ENCODE results near the gene SLC6A6.

Gene SLC6A6

GRCh38 chr3:14468621-14468981 lies 66.2 kb downstream of the SLC6A6 start:
- no peaks in the 10 kb centered on the region for H3K9me2 ChIP-seq (ENCODE audit: low read depth, low read length)
- H3K4me1 ChIP-seq (ENCODE audit: insufficient read depth, low read length, severe bottlenecking) = no peaks in the 10 kb centered on the region
- TF ChIP-seq, protein P1, sequence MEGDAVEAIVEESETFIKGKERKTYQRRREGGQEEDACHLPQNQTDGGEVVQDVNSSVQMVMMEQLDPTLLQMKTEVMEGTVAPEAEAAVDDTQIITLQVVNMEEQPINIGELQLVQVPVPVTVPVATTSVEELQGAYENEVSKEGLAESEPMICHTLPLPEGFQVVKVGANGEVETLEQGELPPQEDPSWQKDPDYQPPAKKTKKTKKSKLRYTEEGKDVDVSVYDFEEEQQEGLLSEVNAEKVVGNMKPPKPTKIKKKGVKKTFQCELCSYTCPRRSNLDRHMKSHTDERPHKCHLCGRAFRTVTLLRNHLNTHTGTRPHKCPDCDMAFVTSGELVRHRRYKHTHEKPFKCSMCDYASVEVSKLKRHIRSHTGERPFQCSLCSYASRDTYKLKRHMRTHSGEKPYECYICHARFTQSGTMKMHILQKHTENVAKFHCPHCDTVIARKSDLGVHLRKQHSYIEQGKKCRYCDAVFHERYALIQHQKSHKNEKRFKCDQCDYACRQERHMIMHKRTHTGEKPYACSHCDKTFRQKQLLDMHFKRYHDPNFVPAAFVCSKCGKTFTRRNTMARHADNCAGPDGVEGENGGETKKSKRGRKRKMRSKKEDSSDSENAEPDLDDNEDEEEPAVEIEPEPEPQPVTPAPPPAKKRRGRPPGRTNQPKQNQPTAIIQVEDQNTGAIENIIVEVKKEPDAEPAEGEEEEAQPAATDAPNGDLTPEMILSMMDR (IDR thresholded peaks at IDR 0.05; ENCODE audit: low read length) = no peak
- no peak for TF ChIP-seq EZH2 (IDR thresholded peaks at IDR 0.05; ENCODE audit: borderline replicate concordance, low read length)
- H4K20me1 ChIP-seq (ENCODE audit: insufficient read depth, low read length) = no peaks in the 10 kb centered on the region
- H3K4me2 ChIP-seq (ENCODE audit: low read length) = no peak overlapping the region
- H3K36me3 ChIP-seq (ENCODE audit: insufficient read depth, low read length) = peaks cover 86% of the 10 kb centered on the region
- H2AFZ ChIP-seq (ENCODE audit: low read length) = no peak overlapping the region
- no peaks in the 10 kb centered on the region for H3F3A ChIP-seq (ENCODE audit: insufficient read depth, low read length)
- no peak overlapping the region for H3K4me3 ChIP-seq (ENCODE audit: low read depth, low read length, poor library complexity, severe bottlenecking)
- no peaks in the 10 kb centered on the region for H3K9me3 ChIP-seq (ENCODE audit: low read length)
- H3K27ac ChIP-seq (ENCODE audit: low read depth, low read length, poor library complexity, severe bottlenecking) = no peak overlapping the region
- no peak overlapping the region for H3K9ac ChIP-seq (ENCODE audit: low read length)
- H3K79me2 ChIP-seq (ENCODE audit: insufficient read depth, low read length) = no peaks in the 10 kb centered on the region
- no peaks in the 10 kb centered on the region for H3K27me3 ChIP-seq (ENCODE audit: insufficient read depth, low read length)

DNA sequence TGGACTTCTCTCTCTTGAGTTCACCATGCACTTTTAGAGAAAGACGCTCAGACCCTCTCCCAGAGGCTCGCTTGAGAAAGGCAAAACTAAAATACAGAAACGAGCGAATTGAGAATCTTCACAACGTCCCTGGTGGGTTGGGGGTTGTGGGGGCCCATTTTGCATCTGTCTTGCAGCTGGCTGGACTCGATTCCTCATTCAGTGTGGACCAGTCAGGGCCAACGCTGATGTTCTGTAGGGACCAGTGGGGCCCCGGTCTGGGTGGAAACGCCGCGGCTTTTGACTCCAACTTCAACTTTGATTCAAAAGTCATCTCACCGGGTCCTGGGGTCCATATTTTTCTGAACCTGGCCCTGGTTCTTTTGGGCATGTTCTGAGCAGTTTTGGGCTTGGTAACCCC lies 68.1 kb downstream of the SLC6A6 start:
- no peak for TF ChIP-seq EZH2 (IDR thresholded peaks at IDR 0.05; ENCODE audit: borderline replicate concordance, low read length)
- TF ChIP-seq, protein P1 (IDR thresholded peaks at IDR 0.05; ENCODE audit: low read length) = no peak
- Histone ChIP-seq H3K4me2 (ENCODE audit: low read length) (no peak overlapping the region), H3K79me2 (ENCODE audit: insufficient read depth, low read length) (no peaks in the 10 kb centered on the region), H3K9me2 (ENCODE audit: low read depth, low read length) (no peaks in the 10 kb centered on the region), H3F3A (ENCODE audit: insufficient read depth, low read length) (no peaks in the 10 kb centered on the region), H2AFZ (ENCODE audit: low read length) (no peak overlapping the region), H3K27me3 (ENCODE audit: insufficient read depth, low read length) (no peaks in the 10 kb centered on the region), H3K4me3 (ENCODE audit: low read depth, low read length, poor library complexity, severe bottlenecking) (no peak overlapping the region), H3K27ac (ENCODE audit: low read depth, low read length, poor library complexity, severe bottlenecking) (no peak overlapping the region), H4K20me1 (ENCODE audit: insufficient read depth, low read length) (no peaks in the 10 kb centered on the region), H3K9ac (ENCODE audit: low read length) (no peak overlapping the region), H3K9me3 (ENCODE audit: low read length) (no peaks in the 10 kb centered on the region), H3K4me1 (ENCODE audit: insufficient read depth, low read length, severe bottlenecking) (no peaks in the 10 kb centered on the region), H3K36me3 (ENCODE audit: insufficient read depth, low read length) (peaks cover 84% of the 10 kb centered on the region)

GRCh38 chr3:14471016-14471415 lies 68.6 kb downstream of the SLC6A6 start:
- Histone ChIP-seq H3K36me3 (ENCODE audit: insufficient read depth, low read length) (peaks cover 87% of the 10 kb centered on the region), H3K9me2 (ENCODE audit: low read depth, low read length) (no peaks in the 10 kb centered on the region)
- TF ChIP-seq EZH2 (IDR thresholded peaks at IDR 0.05; ENCODE audit: borderline replicate concordance, low read length) = no peak
- TF ChIP-seq, protein P1 (IDR thresholded peaks at IDR 0.05; ENCODE audit: low read length) = no peak

More at GRCh38 chr3:14471016-14471415, 68.6 kb downstream of the SLC6A6 start:
- Histone ChIP-seq H4K20me1 (ENCODE audit: insufficient read depth, low read length) (no peaks in the 10 kb centered on the region), H3K4me1 (ENCODE audit: insufficient read depth, low read length, severe bottlenecking) (no peaks in the 10 kb centered on the region), H3K9ac (ENCODE audit: low read length) (no peak overlapping the region), H3K4me2 (ENCODE audit: low read length) (no peak overlapping the region), H3K9me3 (ENCODE audit: low read length) (no peaks in the 10 kb centered on the region), H3K79me2 (ENCODE audit: insufficient read depth, low read length) (no peaks in the 10 kb centered on the region), H2AFZ (ENCODE audit: low read length) (no peak overlapping the region), H3K27me3 (ENCODE audit: insufficient read depth, low read length) (no peaks in the 10 kb centered on the region), H3K4me3 (ENCODE audit: low read depth, low read length, poor library complexity, severe bottlenecking) (no peak overlapping the region), H3F3A (ENCODE audit: insufficient read depth, low read length) (no peaks in the 10 kb centered on the region), H3K27ac (ENCODE audit: low read depth, low read length, poor library complexity, severe bottlenecking) (no peak overlapping the region)

Data from OCI-LY1 (cell line).